T-cell (primary cell): Measurements from ENCODE around the gene TIMP2. TPM values are rescaled to one million over a fixed set of nuclear protein-coding genes. Genes with fewer than 3 reads are reported as not detected.
A peak's percentile ranks its signal among the peaks of the same experiment; 100 is the strongest.
"Not testable (repeated sequence)": the region's sequence is repeated elsewhere in the genome, so short reads cannot be mapped to it uniquely, and the experiment has no call there.

Source experiments
- ATAC-seq, 4 experiments: fragments of 200-7000 bp in 3 of 4; fragments of 150-1000 bp in 1 of 4; cut with Tn5 transposase; replicated peaks in 1 of 4; 1 replicate in 3 of 4; 2 replicates in 1 of 4; pipeline ENCODE4 v1.10.0; 2021; ENCODE audit warnings: moderate library complexity in 3 of 4, mild to moderate bottlenecking in 2 of 4, moderate number of reproducible peaks in 1 of 4
- CTCF ChIA-PET, 2 donors: fragments of 300-600 bp; sonication (Branson Sonifier 250); formaldehyde crosslinking; loops; one replicate each; lab custom pipeline; 2022; ENCODE audit warnings: antibody characterized with exemption in 2 of 2; lab: Charles Lee
- POLR2A ChIA-PET, 2 donors: fragments of 300-600 bp; sonication (Branson Sonifier 250); formaldehyde crosslinking; loops; one replicate each; lab custom pipeline; 2022; ENCODE audit warnings: antibody characterized with exemption in 2 of 2; lab: Charles Lee
- DNase-seq, 35 experiments: peaks; one replicate each; pipeline versions ENCODE4 v3.0.0 to v3.0.0-alpha.2; 2013 to 2023
- H3K27ac ChIP-seq: one replicate; pipeline ENCODE4 v1.5.1; 2013; ENCODE audit warnings: low read length
- H3K27me3 ChIP-seq, 2 experiments: replicated peaks in 1 of 2; 1 replicate in 1 of 2; 2 replicates in 1 of 2; pipeline versions ENCODE4 v1.6.1 to v1.7.0; 2013; ENCODE audit warnings: low read length in 1 of 2, mixed read lengths in 1 of 2; ENCODE audit not compliant: control insufficient read depth in 2 of 2, insufficient read depth in 2 of 2; ENCODE audit errors: extremely low read depth in 1 of 2
- H3K36me3 ChIP-seq, 2 donors: 1 replicate in 1 of 2; 2 replicates in 1 of 2; pipeline versions ENCODE4 v1.6.1 to v1.7.0; 2013; ENCODE audit warnings: low read length in 1 of 2; ENCODE audit not compliant: control insufficient read depth in 2 of 2, insufficient read depth in 1 of 2; ENCODE audit errors: extremely low read depth in 1 of 2
- H3K4me1 ChIP-seq, 2 experiments: 1 replicate in 1 of 2; 2 replicates in 1 of 2; pipeline versions ENCODE4 v1.6.1 to v1.7.0; 2013; ENCODE audit warnings: low read length in 2 of 2, mixed read lengths in 1 of 2; ENCODE audit not compliant: insufficient read depth in 2 of 2, control insufficient read depth in 1 of 2; ENCODE audit errors: extremely low read depth in 1 of 2
- H3K4me3 ChIP-seq, 2 donors: 1 replicate in 1 of 2; 2 replicates in 1 of 2; pipeline versions ENCODE4 v1.5.1 to v1.7.0; 2013; ENCODE audit warnings: mild to moderate bottlenecking in 2 of 2, low read length in 1 of 2, moderate library complexity in 1 of 2; ENCODE audit not compliant: control insufficient read depth in 1 of 2; ENCODE audit errors: extremely low read depth in 1 of 2
- H3K9me3 ChIP-seq: 2 replicates; pipeline ENCODE4 v1.7.0; 2013
- H3K27ac Mint-ChIP-seq, 2 donors: one replicate each; pipeline ENCODE4 v1.8.0; 2020 to 2021; ENCODE audit warnings: mild to moderate bottlenecking in 2 of 2, mixed read lengths in 2 of 2
- H3K27me3 Mint-ChIP-seq, 2 donors: one replicate each; pipeline ENCODE4 v1.8.0; 2021 to 2022; ENCODE audit warnings: mixed read lengths in 2 of 2
- H3K36me3 Mint-ChIP-seq: one replicate; pipeline ENCODE4 v1.8.0; 2021; ENCODE audit warnings: mixed read lengths
- H3K4me1 Mint-ChIP-seq, 3 donors: one replicate each; pipeline ENCODE4 v1.8.0; 2020 to 2022; ENCODE audit warnings: mixed read lengths in 3 of 3, mild to moderate bottlenecking in 1 of 3
- H3K4me3 Mint-ChIP-seq, 3 donors: one replicate each; pipeline ENCODE4 v1.8.0; 2020 to 2022; ENCODE audit warnings: mild to moderate bottlenecking in 3 of 3, mixed read lengths in 3 of 3, moderate library complexity in 3 of 3
- H3K9me3 Mint-ChIP-seq, 3 donors: one replicate each; pipeline ENCODE4 v1.8.0; 2020 to 2022; ENCODE audit warnings: mixed read lengths in 3 of 3
- WGBS: methylation state at CpG from one replicate; pipeline ENCODE4 v1.1.5; 2013; ENCODE audit warnings: missing lambda C conversion rate; ENCODE audit not compliant: insufficient coverage; 5-methylcytosine and 5-hydroxymethylcytosine counted together
- total RNA-seq, 35 experiments: library from RNA in 6 of 35; stranded (reverse) in 6 of 35; fragments of 120-200 nt in 1 of 35; gene quantifications; one replicate each; pipeline versions ENCODE4 v1.2.1 to v1.2.4 and lab custom pipeline; 2013 to 2026

Gene TIMP2
- total RNA-seq, 5 donors from 2014 or later (not counting 1 experiment from before 2014, with no cell fraction given), result 5.1 to 6.7 (median 6.5) TPM

GRCh38 chr17:78890498-78890897 lies 34.7 kb downstream of the TIMP2 start:
- CTCF ChIA-PET, result no interaction called here
- Mint-ChIP-seq H3K4me1 (peaks cover 37 to 40% (median 37%) of the 10 kb centered on the region in 3 donors), H3K9me3 (no peaks in the 10 kb centered on the region), H3K36me3 (no peaks in the 10 kb centered on the region), H3K4me3 (peak overlapping the region in 2 of 3 donors; percentile 35 to 49), H3K27ac (peak overlapping the region; percentile 87 to 97), H3K27me3 (no peaks in the 10 kb centered on the region)
- ATAC-seq, result peak; percentile 82 to 91 (median 86)
- H3K4me3 ChIP-seq, result no peak overlapping the region
- H3K4me1 ChIP-seq, result peaks cover 4 to 39% of the 10 kb centered on the region in 2 experiments
- H3K27me3 ChIP-seq, result peaks cover 0 to 12% of the 10 kb centered on the region in 2 experiments
- POLR2A ChIA-PET, result no interaction called here
- H3K27ac ChIP-seq, result peak overlapping the region; percentile 69
- peaks cover 0 to 5% of the 10 kb centered on the region in 2 donors for H3K36me3 ChIP-seq
- H3K9me3 ChIP-seq, result no peaks in the 10 kb centered on the region
- 43% methylated on average over 10 of the region's 16 CpGs for WGBS
- peak; percentile 36 to 84 (median 55) for DNase-seq

- POLR2A ChIA-PET, result not testable (repeated sequence)
- CTCF ChIA-PET, result interaction anchor here in 1 of 2 donors (2.1 kb wide), 1 partner anchor 24 kb away, joined by 5 read pairs; no protein-coding TSS in a partner anchor
These were observed 35.1 kb downstream of the TIMP2 start for GRCh38 chr17:78890096-78890495.

GRCh38 chr17:78889531-78889930 lies 35.7 kb downstream of the TIMP2 start:
- Mint-ChIP-seq H3K4me3 (peak overlapping the region in 2 of 3 donors; percentile 19 to 55), H3K27ac (peak overlapping the region; percentile 81 to 97), H3K27me3 (no peaks in the 10 kb centered on the region), H3K9me3 (no peaks in the 10 kb centered on the region), H3K4me1 (peaks cover 37 to 40% (median 37%) of the 10 kb centered on the region in 3 donors), H3K36me3 (no peaks in the 10 kb centered on the region)
- DNase-seq (peak in 3 of 35 experiments; percentile 13 to 32 (median 28)), ATAC-seq (peak in 1 of 4 experiments; percentile 28)
- Histone ChIP-seq H3K27me3 (peaks cover 0 to 21% of the 10 kb centered on the region in 2 experiments), H3K27ac (peak overlapping the region; percentile 69), H3K4me1 (peaks cover 4 to 39% of the 10 kb centered on the region in 2 experiments), H3K36me3 (peaks cover 0 to 5% of the 10 kb centered on the region in 2 donors), H3K4me3 (no peak overlapping the region), H3K9me3 (no peaks in the 10 kb centered on the region)
- 56% methylated on average over 6 of the region's 8 CpGs for WGBS
- ChIA-PET POLR2A (no interaction called here), CTCF (interaction anchor here in 1 of 2 donors (2.1 kb wide), 1 partner anchor 23 kb away, joined by 5 read pairs; no protein-coding TSS in a partner anchor)

More at GRCh38 chr17:78890096-78890495, 35.1 kb downstream of the TIMP2 start:
- not testable (repeated sequence) for H3K27me3 Mint-ChIP-seq, H3K4me3 ChIP-seq, H3K36me3 Mint-ChIP-seq, H3K9me3 Mint-ChIP-seq, H3K9me3 ChIP-seq, H3K36me3 ChIP-seq
- peak in 2 of 4 experiments; percentile 18 to 53 for ATAC-seq
- H3K27ac ChIP-seq, result peak overlapping the region; percentile 69
- peaks cover 0 to 16% of the 10 kb centered on the region in 2 experiments for H3K27me3 ChIP-seq
- H3K4me1 ChIP-seq, result peaks cover 4 to 39% of the 10 kb centered on the region in 2 experiments
- H3K4me3 Mint-ChIP-seq, result peak overlapping the region in 2 of 3 donors; percentile 35 to 49
- peak in 1 of 35 experiments; percentile 29 for DNase-seq
- H3K27ac Mint-ChIP-seq, result peak overlapping the region; percentile 87 to 97
- H3K4me1 Mint-ChIP-seq, result peaks cover 37 to 40% (median 37%) of the 10 kb centered on the region in 3 donors
- 58% methylated on average over 8 of the region's 11 CpGs for WGBS

- Histone ChIP-seq H3K9me3 (no peaks in the 10 kb centered on the region), H3K36me3 (peaks cover 0 to 5% of the 10 kb centered on the region in 2 donors), H3K4me1 (peaks cover 4 to 44% of the 10 kb centered on the region in 2 experiments), H3K27ac (peak overlapping the region; percentile 69), H3K4me3 (no peak overlapping the region), H3K27me3 (peaks cover 0 to 26% of the 10 kb centered on the region in 2 experiments)
- CTCF ChIA-PET, result interaction anchor here in 1 of 2 donors (2.1 kb wide), 1 partner anchor 23 kb away, joined by 5 read pairs; no protein-coding TSS in a partner anchor
- Mint-ChIP-seq H3K27me3 (no peaks in the 10 kb centered on the region), H3K9me3 (no peaks in the 10 kb centered on the region), H3K36me3 (no peaks in the 10 kb centered on the region), H3K4me3 (peak overlapping the region in 2 of 3 donors; percentile 19 to 55), H3K27ac (peak overlapping the region; percentile 81 to 97), H3K4me1 (peaks cover 37 to 40% (median 37%) of the 10 kb centered on the region in 3 donors)
- ATAC-seq, result no peak
- POLR2A ChIA-PET, result no interaction called here
- DNase-seq, result peak in 3 of 35 experiments; percentile 11 to 27 (median 21)
- 58% methylated on average over 4 of the region's 10 CpGs for WGBS
These were observed 36.2 kb downstream of the TIMP2 start for GRCh38 chr17:78888941-78889518.

- no peaks in the 10 kb centered on the region for H3K9me3 Mint-ChIP-seq
- DNase-seq (no peak), ATAC-seq (no peak)
- H3K4me1 ChIP-seq, result peaks cover 3 to 56% of the 10 kb centered on the region in 2 experiments
- peaks cover 0 to 4% of the 10 kb centered on the region in 2 donors for H3K27me3 Mint-ChIP-seq
- no peak overlapping the region for H3K4me3 Mint-ChIP-seq
- H3K27me3 ChIP-seq, result peaks cover 0 to 43% of the 10 kb centered on the region in 2 experiments
- H3K27ac Mint-ChIP-seq, result no peak overlapping the region
- CTCF ChIA-PET, result no interaction called here
- H3K36me3 ChIP-seq, result no peaks in the 10 kb centered on the region
- peaks cover 35 to 42% (median 39%) of the 10 kb centered on the region in 3 donors for H3K4me1 Mint-ChIP-seq
- POLR2A ChIA-PET, result no interaction called here
- H3K9me3 ChIP-seq, result no peaks in the 10 kb centered on the region
- no peak overlapping the region for H3K27ac ChIP-seq
- WGBS, result 92% methylated on average over 9 of the region's 12 CpGs
- no peaks in the 10 kb centered on the region for H3K36me3 Mint-ChIP-seq
- H3K4me3 ChIP-seq, result no peak overlapping the region
These were observed 38.2 kb downstream of the TIMP2 start for GRCh38 chr17:78886954-78887353.

GRCh38 chr17:78885956-78886355 lies 39.2 kb downstream of the TIMP2 start:
- H3K27me3 ChIP-seq, result peaks cover 0 to 42% of the 10 kb centered on the region in 2 experiments
- no peaks in the 10 kb centered on the region for H3K9me3 ChIP-seq
- Mint-ChIP-seq H3K36me3 (no peaks in the 10 kb centered on the region), H3K4me1 (peaks cover 25 to 32% (median 30%) of the 10 kb centered on the region in 3 donors), H3K9me3 (no peaks in the 10 kb centered on the region), H3K27ac (no peak overlapping the region), H3K4me3 (no peak overlapping the region), H3K27me3 (peaks cover 0 to 4% of the 10 kb centered on the region in 2 donors)
- ChIA-PET CTCF (no interaction called here), POLR2A (no interaction called here)
- no peak overlapping the region for H3K4me3 ChIP-seq
- 82% methylated on average over 7 of the region's 8 CpGs for WGBS
- H3K36me3 ChIP-seq, result no peaks in the 10 kb centered on the region
- no peak overlapping the region for H3K27ac ChIP-seq
- DNase-seq, result no peak
- no peak for ATAC-seq
- H3K4me1 ChIP-seq, result peaks cover 3 to 46% of the 10 kb centered on the region in 2 experiments
